Measurements from ENCODE around the gene OSMR.

OSMR gene

DNA sequence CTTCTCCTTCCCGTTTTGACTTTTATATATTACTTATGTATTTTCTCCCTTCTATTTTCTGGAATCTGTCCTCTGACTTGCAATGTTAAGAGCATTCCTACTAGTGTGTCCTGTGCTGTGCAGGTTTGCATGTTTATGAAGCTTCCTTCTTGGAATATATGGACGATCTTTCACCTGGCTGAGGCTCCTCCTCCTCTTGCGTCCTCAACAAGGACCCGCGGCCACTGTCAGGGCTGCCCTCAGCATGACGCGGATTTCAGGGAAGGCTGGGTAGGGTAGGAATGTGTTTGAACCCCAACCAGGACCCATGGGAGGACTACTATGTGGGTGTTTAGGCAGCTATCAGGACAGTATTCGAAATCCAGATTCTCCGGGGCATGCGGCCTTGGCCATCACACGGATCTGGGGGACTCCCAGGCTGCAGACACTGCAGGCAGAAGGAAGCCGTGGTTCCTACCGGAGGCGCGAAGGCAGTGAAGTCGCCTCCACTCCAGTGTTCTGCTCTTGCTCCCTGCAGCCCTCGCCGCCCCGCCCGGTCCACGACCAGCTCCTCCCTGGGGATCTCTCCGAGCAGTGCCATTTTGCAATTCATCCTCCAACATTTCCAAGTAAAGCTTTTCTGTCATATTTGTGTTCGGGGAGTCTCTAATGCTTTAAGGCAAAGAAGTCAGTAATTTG lies 37.0 kb upstream of the OSMR start:
- no peak overlapping the region for H3K4me3 ChIP-seq (ENCODE audit: low read length in 2 of 2)
- H3K9ac ChIP-seq (ENCODE audit: low read depth in 1 of 2, low read length in 2 of 2), result no peak overlapping the region
- no peaks in the 10 kb centered on the region for H3K36me3 ChIP-seq (ENCODE audit: control insufficient read depth in 2 of 2, insufficient read depth in 2 of 2, low read length in 2 of 2)
- H3K27me3 ChIP-seq (ENCODE audit: control insufficient read depth in 2 of 2, insufficient read depth in 2 of 2, low read length in 2 of 2), result no peaks in the 10 kb centered on the region
- no peaks in the 10 kb centered on the region for H3K9me3 ChIP-seq (ENCODE audit: control insufficient read depth in 2 of 2, low read length in 2 of 2)
- H3K27ac ChIP-seq (ENCODE audit: low read depth in 2 of 2, low read length in 2 of 2), result peak overlapping the region in 1 of 2 donors; percentile 9
- H3K4me1 ChIP-seq (ENCODE audit: control insufficient read depth in 2 of 2, insufficient read depth in 2 of 2, low read length in 2 of 2), result no peaks in the 10 kb centered on the region

DNA sequence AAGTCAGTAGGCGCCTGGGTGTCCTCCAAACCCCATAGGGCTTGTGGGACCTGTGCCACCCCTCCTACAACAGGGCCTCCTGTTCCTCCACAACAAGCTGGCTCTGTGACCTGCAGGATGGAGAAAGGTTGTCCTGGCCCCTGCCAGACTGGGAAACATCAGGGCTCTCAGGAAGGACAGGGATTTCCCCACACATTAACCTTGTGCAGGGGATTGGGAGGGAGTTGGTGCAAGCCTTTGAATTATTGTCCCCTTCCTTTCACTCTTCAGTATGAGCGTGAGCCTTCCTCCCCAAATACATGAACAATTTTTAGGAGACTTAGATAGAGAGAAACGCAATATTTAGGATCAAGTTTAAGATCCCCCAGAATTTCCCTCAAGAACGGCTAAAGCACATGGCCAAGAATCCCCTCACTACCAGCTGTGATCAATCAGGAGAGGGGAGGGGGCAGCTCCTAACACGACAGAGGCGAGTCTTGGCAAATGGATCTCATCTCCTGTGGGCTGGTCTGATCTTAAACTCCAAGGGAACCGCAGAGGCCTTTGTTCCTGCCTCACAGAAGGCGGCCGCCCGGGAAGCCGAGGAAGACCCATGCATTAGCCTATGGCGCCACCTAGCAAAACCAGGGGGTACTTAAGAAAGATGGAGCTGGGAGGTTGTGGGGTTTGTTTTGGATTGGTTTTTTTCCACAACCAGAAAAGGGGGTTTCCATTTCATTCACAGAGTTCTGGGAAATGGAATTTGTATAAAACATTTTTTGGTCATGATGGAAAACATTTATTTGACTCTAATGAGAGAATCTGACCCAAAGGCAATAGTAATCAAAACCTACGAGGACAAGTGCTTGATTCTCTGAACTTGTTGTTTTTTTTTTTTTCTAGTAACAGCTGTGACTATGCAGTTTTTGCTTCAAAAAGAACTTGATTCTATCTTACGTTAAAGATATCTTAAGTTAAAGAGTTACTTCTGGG lies 36.1 kb upstream of the OSMR start:
- no peak overlapping the region for H3K9ac ChIP-seq (ENCODE audit: low read depth in 1 of 2, low read length in 2 of 2)
- H3K4me3 ChIP-seq (ENCODE audit: low read length in 2 of 2), result no peak overlapping the region
- H3K9me3 ChIP-seq (ENCODE audit: control insufficient read depth in 2 of 2, low read length in 2 of 2), result no peaks in the 10 kb centered on the region
- no peaks in the 10 kb centered on the region for H3K36me3 ChIP-seq (ENCODE audit: control insufficient read depth in 2 of 2, insufficient read depth in 2 of 2, low read length in 2 of 2)
- no peaks in the 10 kb centered on the region for H3K4me1 ChIP-seq (ENCODE audit: control insufficient read depth in 2 of 2, insufficient read depth in 2 of 2, low read length in 2 of 2)
- H3K27ac ChIP-seq (ENCODE audit: low read depth in 2 of 2, low read length in 2 of 2), result peak overlapping the region in 1 of 2 donors; percentile 9
- no peaks in the 10 kb centered on the region for H3K27me3 ChIP-seq (ENCODE audit: control insufficient read depth in 2 of 2, insufficient read depth in 2 of 2, low read length in 2 of 2)

DNA sequence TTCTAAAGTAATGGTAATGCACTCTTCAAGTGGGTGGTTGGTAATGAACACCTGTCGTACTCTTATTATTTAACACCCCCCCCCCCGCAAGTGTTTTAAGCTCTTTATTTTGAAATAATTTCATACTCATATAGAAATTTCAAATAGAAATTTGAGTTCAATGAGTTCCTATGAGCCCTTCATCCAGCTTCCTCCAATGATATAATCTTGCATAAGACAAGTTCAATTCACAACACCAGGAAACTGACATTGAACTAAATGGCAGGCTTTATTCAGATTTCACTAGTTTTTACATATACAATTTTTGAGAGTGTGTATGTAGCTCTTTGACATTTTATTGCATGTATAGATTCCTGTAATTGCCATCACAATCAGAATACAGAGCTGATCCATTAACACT lies 30.9 kb upstream of the OSMR start:
- no peaks in the 10 kb centered on the region for H3K27me3 ChIP-seq (ENCODE audit: control insufficient read depth in 2 of 2, insufficient read depth in 2 of 2, low read length in 2 of 2)
- H3K9ac ChIP-seq (ENCODE audit: low read depth in 1 of 2, low read length in 2 of 2), result no peak overlapping the region
- H3K36me3 ChIP-seq (ENCODE audit: control insufficient read depth in 2 of 2, insufficient read depth in 2 of 2, low read length in 2 of 2), result no peaks in the 10 kb centered on the region
- H3K4me3 ChIP-seq (ENCODE audit: low read length in 2 of 2), result no peak overlapping the region
- no peaks in the 10 kb centered on the region for H3K9me3 ChIP-seq (ENCODE audit: control insufficient read depth in 2 of 2, low read length in 2 of 2)
- H3K27ac ChIP-seq (ENCODE audit: low read depth in 2 of 2, low read length in 2 of 2), result no peak overlapping the region
- no peaks in the 10 kb centered on the region for H3K4me1 ChIP-seq (ENCODE audit: control insufficient read depth in 2 of 2, insufficient read depth in 2 of 2, low read length in 2 of 2)

DNA sequence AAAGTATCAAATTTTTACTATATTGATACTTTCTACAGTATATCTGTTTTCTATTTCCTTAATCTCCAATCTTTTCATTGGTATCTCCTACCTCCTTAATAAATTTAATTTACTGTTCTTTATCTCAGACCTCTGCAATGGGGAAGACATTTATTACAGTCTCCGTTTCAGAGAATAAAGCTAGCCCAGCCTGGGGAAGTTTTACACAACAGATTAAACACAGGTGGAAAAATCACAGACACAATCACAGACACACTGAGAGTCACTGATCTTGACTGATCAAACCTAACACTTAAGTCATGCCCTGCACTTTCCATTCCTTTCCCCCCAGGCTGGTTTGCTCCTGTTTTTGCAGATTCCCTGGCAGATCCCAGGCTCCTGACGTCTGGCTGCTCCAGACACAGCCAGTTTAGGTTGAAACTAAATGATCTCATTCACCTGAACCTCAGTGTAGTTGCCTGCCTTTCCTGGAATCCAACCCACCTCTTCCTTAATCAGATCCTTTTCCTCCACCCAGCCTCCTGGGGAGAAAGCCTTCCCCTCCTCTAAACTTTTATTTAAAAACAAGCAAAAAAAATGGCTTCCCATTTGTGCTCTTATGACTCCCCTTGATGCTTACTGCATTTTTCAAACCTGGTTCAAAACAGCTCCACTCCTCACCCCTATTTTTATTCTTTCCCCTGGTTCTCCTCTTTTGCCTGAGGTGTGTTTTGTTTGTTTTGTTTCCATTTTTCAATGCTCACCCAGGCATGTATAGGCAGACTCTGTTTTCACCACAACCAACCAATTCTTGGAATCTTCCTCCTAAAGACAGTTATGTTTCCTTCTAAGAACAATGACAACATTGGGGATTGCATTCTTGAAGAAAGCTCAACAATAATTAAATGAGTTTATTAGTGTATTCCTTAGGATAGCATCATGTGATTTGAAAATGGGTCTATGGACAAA lies 29.5 kb upstream of the OSMR start:
- H3K27ac ChIP-seq (ENCODE audit: low read depth in 2 of 2, low read length in 2 of 2), result no peak overlapping the region
- no peaks in the 10 kb centered on the region for H3K9me3 ChIP-seq (ENCODE audit: control insufficient read depth in 2 of 2, low read length in 2 of 2)
- no peaks in the 10 kb centered on the region for H3K27me3 ChIP-seq (ENCODE audit: control insufficient read depth in 2 of 2, insufficient read depth in 2 of 2, low read length in 2 of 2)
- H3K4me3 ChIP-seq (ENCODE audit: low read length in 2 of 2), result no peak overlapping the region
- H3K4me1 ChIP-seq (ENCODE audit: control insufficient read depth in 2 of 2, insufficient read depth in 2 of 2, low read length in 2 of 2), result no peaks in the 10 kb centered on the region
- no peak overlapping the region for H3K9ac ChIP-seq (ENCODE audit: low read depth in 1 of 2, low read length in 2 of 2)
- no peaks in the 10 kb centered on the region for H3K36me3 ChIP-seq (ENCODE audit: control insufficient read depth in 2 of 2, insufficient read depth in 2 of 2, low read length in 2 of 2)

DNA sequence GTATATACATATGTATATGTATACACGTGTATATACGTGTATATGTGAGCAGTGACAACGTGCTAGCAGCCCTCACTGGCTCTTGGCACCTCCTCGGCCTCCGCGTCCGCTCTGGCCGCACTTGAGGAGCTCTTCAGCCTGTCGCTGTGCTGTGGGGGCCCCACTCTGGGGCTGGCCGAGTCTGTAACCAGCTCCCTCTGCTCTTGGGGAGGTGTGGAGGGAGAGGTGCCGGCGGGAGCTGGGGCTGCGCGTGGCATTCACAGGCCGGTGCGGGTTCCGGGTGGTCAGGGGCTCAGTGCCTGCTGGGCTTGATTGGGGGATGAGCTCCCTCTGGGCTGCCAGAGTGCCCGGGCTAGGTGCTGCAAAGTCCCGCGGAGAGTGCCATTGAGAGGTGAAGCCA lies 24.1 kb upstream of the OSMR start:
- Histone ChIP-seq H3K9ac (ENCODE audit: low read depth in 1 of 2, low read length in 2 of 2) (no peak overlapping the region), H3K9me3 (ENCODE audit: control insufficient read depth in 2 of 2, low read length in 2 of 2) (no peaks in the 10 kb centered on the region), H3K4me1 (ENCODE audit: control insufficient read depth in 2 of 2, insufficient read depth in 2 of 2, low read length in 2 of 2) (no peaks in the 10 kb centered on the region), H3K27ac (ENCODE audit: low read depth in 2 of 2, low read length in 2 of 2) (no peak overlapping the region), H3K27me3 (ENCODE audit: control insufficient read depth in 2 of 2, insufficient read depth in 2 of 2, low read length in 2 of 2) (no peaks in the 10 kb centered on the region), H3K4me3 (ENCODE audit: low read length in 2 of 2) (no peak overlapping the region), H3K36me3 (ENCODE audit: control insufficient read depth in 2 of 2, insufficient read depth in 2 of 2, low read length in 2 of 2) (no peaks in the 10 kb centered on the region)

DNA sequence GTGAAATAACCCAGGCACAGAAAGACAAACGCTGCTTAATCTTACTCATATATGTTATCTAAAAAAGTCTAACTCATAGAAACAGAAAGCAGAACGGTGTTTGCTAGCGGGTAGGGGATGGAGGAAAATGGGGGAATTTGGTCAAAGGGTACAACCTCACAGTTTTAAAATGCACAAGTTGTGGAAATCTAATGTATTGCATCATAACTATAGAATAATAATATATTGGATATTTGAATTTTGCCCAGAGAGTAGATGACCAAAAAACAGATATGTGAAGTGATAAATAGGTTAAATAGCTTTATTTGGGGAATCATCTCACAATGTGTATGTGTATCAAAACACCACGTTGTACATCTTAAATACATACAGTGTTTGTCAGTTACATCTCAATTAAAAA lies 22.3 kb upstream of the OSMR start:
- Histone ChIP-seq H3K9ac (ENCODE audit: low read depth in 1 of 2, low read length in 2 of 2) (no peak overlapping the region), H3K4me1 (ENCODE audit: control insufficient read depth in 2 of 2, insufficient read depth in 2 of 2, low read length in 2 of 2) (no peaks in the 10 kb centered on the region), H3K36me3 (ENCODE audit: control insufficient read depth in 2 of 2, insufficient read depth in 2 of 2, low read length in 2 of 2) (no peaks in the 10 kb centered on the region), H3K4me3 (ENCODE audit: low read length in 2 of 2) (no peak overlapping the region), H3K9me3 (ENCODE audit: control insufficient read depth in 2 of 2, low read length in 2 of 2) (no peaks in the 10 kb centered on the region), H3K27ac (ENCODE audit: low read depth in 2 of 2, low read length in 2 of 2) (no peak overlapping the region), H3K27me3 (ENCODE audit: control insufficient read depth in 2 of 2, insufficient read depth in 2 of 2, low read length in 2 of 2) (no peaks in the 10 kb centered on the region)

DNA sequence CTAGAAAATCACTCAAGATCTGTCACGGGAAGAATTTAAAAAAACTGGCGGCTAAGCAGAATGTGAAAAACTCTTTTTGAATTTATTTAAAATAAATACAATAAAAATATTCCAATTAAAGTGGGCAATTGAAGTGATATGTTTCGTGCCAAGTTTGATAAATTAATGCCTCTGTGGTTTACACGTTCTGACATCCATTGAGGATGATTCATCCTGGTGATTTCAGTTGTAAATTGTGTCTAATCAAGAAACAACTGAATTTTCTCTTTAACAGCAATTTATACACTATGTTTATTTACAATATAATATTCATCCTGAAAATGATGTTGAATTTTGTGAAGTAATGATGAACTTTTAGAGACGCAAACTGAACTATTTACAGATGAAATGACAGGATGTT lies 21.0 kb upstream of the OSMR start:
- no peaks in the 10 kb centered on the region for H3K36me3 ChIP-seq (ENCODE audit: control insufficient read depth in 2 of 2, insufficient read depth in 2 of 2, low read length in 2 of 2)
- no peaks in the 10 kb centered on the region for H3K9me3 ChIP-seq (ENCODE audit: control insufficient read depth in 2 of 2, low read length in 2 of 2)
- H3K9ac ChIP-seq (ENCODE audit: low read depth in 1 of 2, low read length in 2 of 2), result no peak overlapping the region
- H3K27ac ChIP-seq (ENCODE audit: low read depth in 2 of 2, low read length in 2 of 2), result no peak overlapping the region
- no peaks in the 10 kb centered on the region for H3K4me1 ChIP-seq (ENCODE audit: control insufficient read depth in 2 of 2, insufficient read depth in 2 of 2, low read length in 2 of 2)
- no peaks in the 10 kb centered on the region for H3K27me3 ChIP-seq (ENCODE audit: control insufficient read depth in 2 of 2, insufficient read depth in 2 of 2, low read length in 2 of 2)
- no peak overlapping the region for H3K4me3 ChIP-seq (ENCODE audit: low read length in 2 of 2)

DNA sequence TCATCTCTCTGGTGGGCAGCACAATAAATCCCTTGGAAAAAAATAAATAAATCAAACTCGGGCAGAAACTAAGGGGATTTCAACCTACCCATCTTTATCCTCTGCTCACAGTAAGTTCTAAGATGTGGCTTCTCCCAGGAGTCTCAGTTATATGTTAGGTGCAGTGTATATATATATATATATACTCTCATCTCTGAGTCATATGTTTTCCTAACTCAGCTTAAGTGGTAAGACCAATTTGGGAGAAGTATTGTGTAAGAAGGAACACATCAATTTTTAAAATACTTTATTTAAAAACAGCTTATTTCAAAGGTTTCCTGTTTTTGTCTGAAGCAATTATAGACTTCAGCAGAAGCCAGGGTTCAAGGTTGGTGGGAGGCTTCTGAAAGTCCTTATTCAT lies 20.3 kb upstream of the OSMR start:
- H3K27me3 ChIP-seq (ENCODE audit: control insufficient read depth in 2 of 2, insufficient read depth in 2 of 2, low read length in 2 of 2), result no peaks in the 10 kb centered on the region
- no peaks in the 10 kb centered on the region for H3K4me1 ChIP-seq (ENCODE audit: control insufficient read depth in 2 of 2, insufficient read depth in 2 of 2, low read length in 2 of 2)
- H3K36me3 ChIP-seq (ENCODE audit: control insufficient read depth in 2 of 2, insufficient read depth in 2 of 2, low read length in 2 of 2), result no peaks in the 10 kb centered on the region
- H3K4me3 ChIP-seq (ENCODE audit: low read length in 2 of 2), result no peak overlapping the region
- H3K27ac ChIP-seq (ENCODE audit: low read depth in 2 of 2, low read length in 2 of 2), result no peak overlapping the region
- no peak overlapping the region for H3K9ac ChIP-seq (ENCODE audit: low read depth in 1 of 2, low read length in 2 of 2)
- H3K9me3 ChIP-seq (ENCODE audit: control insufficient read depth in 2 of 2, low read length in 2 of 2), result no peaks in the 10 kb centered on the region

DNA sequence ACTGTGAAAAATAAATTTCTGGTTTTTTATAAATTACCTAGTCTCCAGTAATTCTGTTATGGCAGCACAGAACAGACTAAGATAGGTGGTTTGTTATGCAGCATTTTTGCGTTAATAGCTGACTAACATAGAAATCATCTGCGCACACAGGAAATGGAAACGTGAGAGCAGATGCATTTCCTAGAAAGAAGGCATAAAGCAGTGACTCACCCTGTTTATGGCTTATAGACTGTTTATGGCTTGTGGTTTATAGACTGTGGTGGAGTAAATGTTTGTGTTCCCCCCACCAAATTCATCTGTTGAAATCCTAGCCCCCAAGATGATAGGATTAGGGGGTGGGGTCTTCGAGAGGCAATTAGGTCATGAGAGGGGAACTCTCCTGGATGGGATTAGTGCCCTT lies 18.3 kb upstream of the OSMR start:
- H3K27me3 ChIP-seq (ENCODE audit: control insufficient read depth in 2 of 2, insufficient read depth in 2 of 2, low read length in 2 of 2), result no peaks in the 10 kb centered on the region
- H3K4me1 ChIP-seq (ENCODE audit: control insufficient read depth in 2 of 2, insufficient read depth in 2 of 2, low read length in 2 of 2), result no peaks in the 10 kb centered on the region
- no peak overlapping the region for H3K27ac ChIP-seq (ENCODE audit: low read depth in 2 of 2, low read length in 2 of 2)
- no peak overlapping the region for H3K4me3 ChIP-seq (ENCODE audit: low read length in 2 of 2)
- H3K9me3 ChIP-seq (ENCODE audit: control insufficient read depth in 2 of 2, low read length in 2 of 2), result no peaks in the 10 kb centered on the region
- no peak overlapping the region for H3K9ac ChIP-seq (ENCODE audit: low read depth in 1 of 2, low read length in 2 of 2)
- H3K36me3 ChIP-seq (ENCODE audit: control insufficient read depth in 2 of 2, insufficient read depth in 2 of 2, low read length in 2 of 2), result no peaks in the 10 kb centered on the region

Measured in mucosa of rectum (tissue), 2 donors.